CD4-positive, CD25-positive, alpha-beta regulatory T cell (primary cell): ENCODE results near the gene PHACTR1. TPM values are rescaled to one million over a fixed set of nuclear protein-coding genes. Genes with fewer than 3 reads are reported as not detected.

Experiments used
- ATAC-seq, 2 donors: fragments of 150-1000 bp; cut with Tn5 transposase; one replicate each; pipeline ENCODE4 v1.10.0; 2021; ENCODE audit warnings: low read depth in 2 of 2, moderate number of reproducible peaks in 2 of 2, moderate library complexity in 1 of 2
- DNase-seq, 3 donors: peaks; one replicate each; pipeline versions ENCODE4 v3.0.0 to v3.0.0-alpha.2; 2012 to 2022; ENCODE audit warnings: mixed read lengths in 1 of 3
- H3K27ac ChIP-seq: one replicate; pipeline ENCODE4 v1.7.0; 2013; ENCODE audit warnings: mild to moderate bottlenecking, low read length; ENCODE audit not compliant: insufficient read depth, poor library complexity, severe bottlenecking
- H3K27me3 ChIP-seq: one replicate; pipeline ENCODE4 v1.7.0; 2013; ENCODE audit warnings: low read length; ENCODE audit not compliant: control insufficient read depth, insufficient read depth
- H3K36me3 ChIP-seq: one replicate; pipeline ENCODE4 v1.7.0; 2013; ENCODE audit warnings: mild to moderate bottlenecking, low read length, moderate library complexity; ENCODE audit not compliant: control insufficient read depth, insufficient read depth
- H3K4me1 ChIP-seq: 2 replicates; pipeline ENCODE4 v1.7.0; 2013; ENCODE audit warnings: mild to moderate bottlenecking, low read length; ENCODE audit not compliant: insufficient read depth, control insufficient read depth, poor library complexity, severe bottlenecking
- H3K4me3 ChIP-seq: one replicate; pipeline ENCODE4 v1.7.0; 2013; ENCODE audit warnings: low read depth, mild to moderate bottlenecking, low read length, moderate library complexity
- H3K9me3 ChIP-seq, 2 experiments: 1 replicate in 1 of 2; 2 replicates in 1 of 2; pipeline ENCODE4 v1.7.0; 2013; ENCODE audit warnings: low read length in 2 of 2, mild to moderate bottlenecking in 1 of 2, moderate library complexity in 1 of 2; ENCODE audit not compliant: control insufficient read depth in 2 of 2
- H3K27ac Mint-ChIP-seq, 3 donors: one replicate each; pipeline ENCODE4 v1.8.0; 2020 to 2022; ENCODE audit warnings: mild to moderate bottlenecking in 3 of 3, mixed read lengths in 3 of 3, moderate library complexity in 2 of 3
- H3K27me3 Mint-ChIP-seq: one replicate; pipeline ENCODE4 v1.8.0; 2022; ENCODE audit warnings: mild to moderate bottlenecking, mixed read lengths
- H3K36me3 Mint-ChIP-seq: one replicate; pipeline ENCODE4 v1.8.0; 2020; ENCODE audit warnings: mixed read lengths
- H3K4me1 Mint-ChIP-seq, 4 donors: one replicate each; pipeline ENCODE4 v1.8.0; 2020 to 2022; ENCODE audit warnings: mixed read lengths in 4 of 4, mild to moderate bottlenecking in 1 of 4
- H3K4me3 Mint-ChIP-seq, 4 donors: one replicate each; pipeline ENCODE4 v1.8.0; 2020 to 2022; ENCODE audit warnings: mild to moderate bottlenecking in 4 of 4, mixed read lengths in 4 of 4, moderate library complexity in 3 of 4
- H3K9me3 Mint-ChIP-seq, 7 donors: one replicate each; pipeline ENCODE4 v1.8.0; 2020 to 2022; ENCODE audit warnings: mixed read lengths in 7 of 7, mild to moderate bottlenecking in 3 of 7, moderate library complexity in 2 of 7
- polyA plus RNA-seq, 4 donors: library from polyadenylated mRNA; unstranded; fragments of 300-500 nt; fragmentation: Illumina TruSeq; gene quantifications; one replicate each; pipeline ENCODE4 v1.2.3, GENCODE V29; 2021
- total RNA-seq: library from RNA; stranded (reverse); gene quantifications from one replicate; pipeline ENCODE4 v1.2.3, GENCODE V29; 2022

Gene PHACTR1
- total and polyA plus RNA-seq, 5 donors from 2014 or later: 0.28 to 1.6 (median 0.38) TPM

GRCh38 chr6:13113981-13114593 lies 397.5 kb downstream of the PHACTR1 start:
- H3K4me1 Mint-ChIP-seq: no peaks in the 10 kb centered on the region

GRCh38 chr6:13116155-13116554 lies 399.6 kb downstream of the PHACTR1 start:
- no peaks in the 10 kb centered on the region for H3K4me1 ChIP-seq
- no peak overlapping the region for H3K4me3 ChIP-seq
- no peak overlapping the region for H3K4me3 Mint-ChIP-seq
- no peaks in the 10 kb centered on the region for H3K36me3 ChIP-seq
- H3K4me1 Mint-ChIP-seq: no peaks in the 10 kb centered on the region
- peaks cover 2% of the 10 kb centered on the region for H3K27me3 ChIP-seq
- H3K27ac ChIP-seq: no peak overlapping the region
- H3K36me3 Mint-ChIP-seq: no peaks in the 10 kb centered on the region
- DNase-seq: no peak
- peaks cover 25% of the 10 kb centered on the region for H3K27me3 Mint-ChIP-seq
- no peak overlapping the region for H3K27ac Mint-ChIP-seq
- peaks cover 0 to 8% (median 0%) of the 10 kb centered on the region in 7 donors for H3K9me3 Mint-ChIP-seq
- H3K9me3 ChIP-seq: no peaks in the 10 kb centered on the region
- no peak for ATAC-seq

More at GRCh38 chr6:13113981-13114593, 397.5 kb downstream of the PHACTR1 start:
- no peaks in the 10 kb centered on the region for H3K36me3 Mint-ChIP-seq
- DNase-seq (no peak), ATAC-seq (no peak)
- no peak overlapping the region for H3K27ac Mint-ChIP-seq
- Histone ChIP-seq H3K4me3 (no peak overlapping the region), H3K36me3 (no peaks in the 10 kb centered on the region), H3K27ac (no peak overlapping the region), H3K4me1 (no peaks in the 10 kb centered on the region), H3K27me3 (peaks cover 4% of the 10 kb centered on the region), H3K9me3 (no peaks in the 10 kb centered on the region)
- peaks cover 21% of the 10 kb centered on the region for H3K27me3 Mint-ChIP-seq
- H3K9me3 Mint-ChIP-seq: peaks cover 0 to 8% (median 1%) of the 10 kb centered on the region in 7 donors
- H3K4me3 Mint-ChIP-seq: no peak overlapping the region

- Histone ChIP-seq H3K4me3 (no peak overlapping the region), H3K27ac (no peak overlapping the region), H3K4me1 (no peaks in the 10 kb centered on the region), H3K27me3 (peaks cover 2% of the 10 kb centered on the region), H3K36me3 (no peaks in the 10 kb centered on the region), H3K9me3 (no peaks in the 10 kb centered on the region)
- Mint-ChIP-seq H3K27me3 (peaks cover 20% of the 10 kb centered on the region), H3K36me3 (no peaks in the 10 kb centered on the region), H3K27ac (no peak overlapping the region), H3K9me3 (peaks cover 0 to 2% (median 0%) of the 10 kb centered on the region in 7 donors), H3K4me3 (no peak overlapping the region), H3K4me1 (no peaks in the 10 kb centered on the region)
- ATAC-seq (no peak), DNase-seq (no peak)
These were observed 401.0 kb downstream of the PHACTR1 start for GRCh38 chr6:13117570-13117969.

DNA sequence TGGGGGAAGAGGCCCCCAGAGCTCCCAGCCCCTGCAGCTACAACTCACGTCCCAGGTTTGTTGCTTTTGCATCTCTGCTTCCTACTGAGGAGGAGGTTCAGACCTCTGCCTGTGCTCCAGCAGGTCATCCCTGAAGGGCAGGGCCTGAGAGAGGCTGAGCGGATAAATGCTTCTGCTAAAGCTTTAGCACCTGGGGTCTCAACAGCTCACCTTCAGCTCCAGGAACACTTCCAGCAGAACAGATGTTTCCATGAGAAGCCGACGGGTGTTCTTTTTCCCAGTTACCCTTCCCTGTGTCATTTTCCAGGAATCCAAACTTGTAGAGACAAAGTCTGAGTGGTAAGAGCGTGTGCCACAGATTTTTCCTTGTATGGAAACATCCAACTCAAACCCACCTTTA lies 403.0 kb downstream of the PHACTR1 start:
- Histone ChIP-seq H3K27ac (no peak overlapping the region), H3K4me3 (no peak overlapping the region), H3K4me1 (no peaks in the 10 kb centered on the region), H3K27me3 (peaks cover 4% of the 10 kb centered on the region), H3K36me3 (no peaks in the 10 kb centered on the region), H3K9me3 (no peaks in the 10 kb centered on the region)
- Mint-ChIP-seq H3K27me3 (peaks cover 17% of the 10 kb centered on the region), H3K4me3 (no peak overlapping the region), H3K27ac (no peak overlapping the region), H3K36me3 (no peaks in the 10 kb centered on the region), H3K4me1 (no peaks in the 10 kb centered on the region), H3K9me3 (peaks cover 0 to 2% (median 0%) of the 10 kb centered on the region in 7 donors)
- no peak for DNase-seq
- no peak for ATAC-seq

- no peaks in the 10 kb centered on the region for H3K36me3 Mint-ChIP-seq
- H3K27me3 Mint-ChIP-seq: peaks cover 16% of the 10 kb centered on the region
- Histone ChIP-seq H3K4me3 (no peak overlapping the region), H3K27me3 (peaks cover 4% of the 10 kb centered on the region), H3K36me3 (no peaks in the 10 kb centered on the region), H3K9me3 (no peaks in the 10 kb centered on the region), H3K27ac (no peak overlapping the region), H3K4me1 (no peaks in the 10 kb centered on the region)
- peaks cover 0 to 2% (median 0%) of the 10 kb centered on the region in 7 donors for H3K9me3 Mint-ChIP-seq
- ATAC-seq (no peak), DNase-seq (no peak)
- no peak overlapping the region for H3K4me3 Mint-ChIP-seq
- no peak overlapping the region for H3K27ac Mint-ChIP-seq
- H3K4me1 Mint-ChIP-seq: no peaks in the 10 kb centered on the region
These were observed 404.2 kb downstream of the PHACTR1 start for GRCh38 chr6:13120483-13121482.

DNA sequence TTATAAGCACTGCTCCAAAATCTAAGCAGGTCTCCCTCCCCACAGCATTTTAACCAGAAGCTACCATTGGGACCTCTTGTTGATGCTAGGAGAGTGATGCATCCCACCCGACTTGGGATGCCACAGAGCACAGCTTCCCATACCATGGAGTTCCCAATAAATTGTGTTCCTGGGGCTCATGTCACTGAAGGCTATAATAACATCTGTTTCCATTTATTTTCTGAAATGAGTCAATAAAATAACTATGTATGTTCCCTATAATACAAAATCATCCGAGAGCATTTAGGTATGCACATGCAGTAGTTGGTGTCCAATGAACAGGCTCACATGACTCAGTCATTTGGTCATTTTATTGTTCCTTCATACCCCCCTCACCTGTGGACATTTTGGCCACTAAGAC lies 407.6 kb downstream of the PHACTR1 start:
- Mint-ChIP-seq H3K9me3 (peaks cover 0 to 3% (median 0%) of the 10 kb centered on the region in 7 donors), H3K27me3 (peaks cover 20% of the 10 kb centered on the region), H3K4me3 (no peak overlapping the region), H3K27ac (no peak overlapping the region), H3K36me3 (no peaks in the 10 kb centered on the region), H3K4me1 (no peaks in the 10 kb centered on the region)
- peaks cover 4% of the 10 kb centered on the region for H3K27me3 ChIP-seq
- no peak overlapping the region for H3K4me3 ChIP-seq
- H3K36me3 ChIP-seq: no peaks in the 10 kb centered on the region
- H3K27ac ChIP-seq: no peak overlapping the region
- no peaks in the 10 kb centered on the region for H3K4me1 ChIP-seq
- no peaks in the 10 kb centered on the region for H3K9me3 ChIP-seq
- DNase-seq (no peak), ATAC-seq (no peak)

DNA sequence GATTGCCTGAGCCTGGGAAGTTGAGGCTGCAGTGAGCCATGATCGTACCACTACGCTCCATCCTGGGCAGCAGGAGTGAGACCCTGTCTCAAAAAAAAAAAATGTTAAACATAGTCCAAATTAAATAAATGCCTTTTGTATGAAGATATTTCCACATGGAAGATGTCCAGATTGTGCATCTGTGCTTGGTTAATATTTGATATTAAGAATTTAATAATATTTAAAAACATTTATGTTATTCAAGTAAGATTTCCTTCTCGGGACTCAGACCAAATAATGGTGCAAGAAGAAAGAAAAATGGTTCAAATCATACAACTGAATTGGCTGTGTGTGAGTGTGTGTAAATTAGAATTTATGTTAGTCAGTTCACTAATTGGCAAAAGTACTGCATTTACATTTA lies 409.3 kb downstream of the PHACTR1 start:
- Histone ChIP-seq H3K27me3 (peaks cover 4% of the 10 kb centered on the region), H3K27ac (no peak overlapping the region), H3K4me1 (no peaks in the 10 kb centered on the region), H3K9me3 (no peaks in the 10 kb centered on the region), H3K36me3 (no peaks in the 10 kb centered on the region), H3K4me3 (no peak overlapping the region)
- H3K4me1 Mint-ChIP-seq: no peaks in the 10 kb centered on the region
- H3K27me3 Mint-ChIP-seq: peaks cover 26% of the 10 kb centered on the region
- H3K4me3 Mint-ChIP-seq: no peak overlapping the region
- no peaks in the 10 kb centered on the region for H3K36me3 Mint-ChIP-seq
- ATAC-seq (no peak), DNase-seq (no peak)
- H3K27ac Mint-ChIP-seq: no peak overlapping the region
- H3K9me3 Mint-ChIP-seq: peaks cover 0 to 3% (median 0%) of the 10 kb centered on the region in 7 donors
